Dedifferentiated amniotic fluid mesenchymal stem cell (primary cell): Measurements from ENCODE around the gene GALNT18.

ENCODE experiments used
- DNase-seq: peaks from one replicate; pipeline ENCODE4 v3.0.0-alpha.2; 2016; ENCODE audit errors: extremely low spot score

The GALNT18 gene

GRCh38 chr11:11349106-11349825, 272.5 kb downstream of the GALNT18 start:
- DNase-seq, result no peak

- DNase-seq, result no peak
These were observed 273.5 kb downstream of the GALNT18 start for GRCh38 chr11:11348303-11348702.

- DNase-seq, result no peak
These were observed 274.2 kb downstream of the GALNT18 start for GRCh38 chr11:11347592-11347991.

GRCh38 chr11:11346303-11346702, 275.5 kb downstream of the GALNT18 start:
- no peak for DNase-seq

GRCh38 chr11:11345099-11345498, 276.7 kb downstream of the GALNT18 start:
- no peak for DNase-seq

GRCh38 chr11:11344045-11344444, 277.8 kb downstream of the GALNT18 start:
- no peak for DNase-seq

GRCh38 chr11:11338304-11338703, 283.5 kb downstream of the GALNT18 start:
- DNase-seq, result no peak

- no peak for DNase-seq
These were observed 285.1 kb downstream of the GALNT18 start for GRCh38 chr11:11336664-11337063.

- no peak for DNase-seq
These were observed 286.8 kb downstream of the GALNT18 start for GRCh38 chr11:11335043-11335442.

GRCh38 chr11:11334607-11335006, 287.2 kb downstream of the GALNT18 start:
- DNase-seq, result no peak

GRCh38 chr11:11332141-11332710, 289.6 kb downstream of the GALNT18 start:
- DNase-seq, result no peak

- no peak for DNase-seq
These were observed 292.6 kb downstream of the GALNT18 start for GRCh38 chr11:11329062-11329806.

- DNase-seq, result no peak
These were observed 297.7 kb downstream of the GALNT18 start for GRCh38 chr11:11324090-11324489.

GRCh38 chr11:11322101-11322500, 299.7 kb downstream of the GALNT18 start:
- no peak for DNase-seq

- no peak for DNase-seq
These were observed 301.0 kb downstream of the GALNT18 start for GRCh38 chr11:11320825-11321224.

- no peak for DNase-seq
These were observed 302.8 kb downstream of the GALNT18 start for GRCh38 chr11:11318961-11319360.

- DNase-seq, result no peak
These were observed 303.3 kb downstream of the GALNT18 start for GRCh38 chr11:11318461-11318860.

GRCh38 chr11:11316651-11317230, 305.1 kb downstream of the GALNT18 start:
- DNase-seq, result no peak

GRCh38 chr11:11313902-11314692, 307.7 kb downstream of the GALNT18 start:
- no peak for DNase-seq

- no peak for DNase-seq
These were observed 308.4 kb downstream of the GALNT18 start for GRCh38 chr11:11313426-11313825.

- DNase-seq, result no peak
These were observed 309.1 kb downstream of the GALNT18 start for GRCh38 chr11:11312738-11313137.

GRCh38 chr11:11311169-11311568, 310.6 kb downstream of the GALNT18 start:
- DNase-seq, result no peak
